ENCODE data around the gene SEMA4B.

SEMA4B gene

DNA sequence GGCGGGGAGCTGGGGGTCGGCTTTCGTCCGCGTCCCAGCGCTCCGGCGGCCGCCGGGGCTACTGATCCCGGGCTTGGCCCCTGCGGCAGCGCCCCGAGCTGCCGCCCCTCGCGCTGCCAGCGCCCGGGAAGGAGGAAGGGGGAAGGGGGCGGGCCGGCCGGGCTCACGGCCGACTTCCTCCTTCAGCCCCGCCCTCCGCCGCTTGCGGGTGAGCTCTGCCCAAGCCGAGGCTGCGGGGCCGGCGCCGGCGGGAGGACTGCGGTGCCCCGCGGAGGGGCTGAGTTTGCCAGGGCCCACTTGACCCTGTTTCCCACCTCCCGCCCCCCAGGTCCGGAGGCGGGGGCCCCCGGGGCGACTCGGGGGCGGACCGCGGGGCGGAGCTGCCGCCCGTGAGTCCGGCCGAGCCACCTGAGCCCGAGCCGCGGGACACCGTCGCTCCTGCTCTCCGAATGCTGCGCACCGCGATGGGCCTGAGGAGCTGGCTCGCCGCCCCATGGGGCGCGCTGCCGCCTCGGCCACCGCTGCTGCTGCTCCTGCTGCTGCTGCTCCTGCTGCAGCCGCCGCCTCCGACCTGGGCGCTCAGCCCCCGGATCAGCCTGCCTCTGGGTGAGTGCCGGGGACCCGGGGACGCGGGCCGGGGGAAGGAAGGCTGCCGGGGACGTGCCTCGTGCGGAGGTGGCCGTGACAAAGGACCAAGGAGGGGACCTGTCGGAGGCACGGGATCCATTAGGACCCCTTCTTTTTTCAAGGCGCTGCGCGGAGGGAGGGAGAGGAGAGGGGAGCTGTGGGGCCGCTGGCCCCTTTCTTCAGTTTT lies at the start of gene SEMA4B:
SEMA4B (plus strand) TSS at position 201 of the 814 bp plus-strand sequence; CDS start at position 450, 249 bp downstream.
- TF ChIP-seq CTCF (conservative IDR thresholded peaks at IDR 0.05; ENCODE audit: control insufficient read depth, insufficient read depth, low read depth, low read length) = no peak
- peak within 1 kb of the TSS; percentile 58 for H3K4me3 ChIP-seq (ENCODE audit: control insufficient read depth, low read depth, low read length)

DNA sequence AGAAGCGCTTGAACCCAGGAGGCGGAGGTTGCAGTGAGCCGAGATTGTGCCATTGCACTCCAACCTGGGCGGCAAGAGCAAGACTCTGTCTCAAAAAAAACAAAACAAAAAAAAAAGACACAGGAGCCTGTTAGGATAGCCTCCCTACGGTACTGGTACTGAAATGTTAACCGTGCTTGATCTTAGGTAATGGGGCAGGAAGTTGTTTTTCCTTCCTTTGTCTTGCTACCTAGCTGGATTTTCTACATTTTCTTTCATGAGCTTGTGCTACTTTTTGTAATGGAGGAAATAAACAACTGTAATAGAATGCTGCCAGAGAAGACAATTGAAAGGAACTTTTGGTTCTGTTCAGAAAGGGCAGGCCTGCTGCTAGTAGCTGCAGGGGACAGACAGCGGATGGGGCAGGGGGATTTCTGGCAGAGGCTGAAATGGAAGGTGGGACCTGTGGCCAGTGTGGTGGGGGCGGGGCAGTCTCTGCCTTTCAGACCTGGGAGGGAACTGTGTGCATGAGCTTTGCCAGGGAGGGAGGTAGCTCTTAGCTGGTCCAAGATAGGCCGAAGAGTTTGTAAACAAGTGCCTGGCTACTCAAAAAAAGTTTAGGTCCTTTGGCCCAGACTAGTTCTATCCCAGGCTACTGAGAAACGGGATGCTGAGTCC lies 49.0 kb upstream of the SEMA4B start:
- TF ChIP-seq CTCF (conservative IDR thresholded peaks at IDR 0.05; ENCODE audit: control insufficient read depth, insufficient read depth, low read depth, low read length) = no peak
- H3K4me3 ChIP-seq (ENCODE audit: control insufficient read depth, low read depth, low read length) = no peak overlapping the region
- DNase-seq (ENCODE audit: low read depth) = no peak

More for the DNA sequence above, at the start of gene SEMA4B:
- DNase-seq (ENCODE audit: low read depth) = peak; percentile 17

DNA sequence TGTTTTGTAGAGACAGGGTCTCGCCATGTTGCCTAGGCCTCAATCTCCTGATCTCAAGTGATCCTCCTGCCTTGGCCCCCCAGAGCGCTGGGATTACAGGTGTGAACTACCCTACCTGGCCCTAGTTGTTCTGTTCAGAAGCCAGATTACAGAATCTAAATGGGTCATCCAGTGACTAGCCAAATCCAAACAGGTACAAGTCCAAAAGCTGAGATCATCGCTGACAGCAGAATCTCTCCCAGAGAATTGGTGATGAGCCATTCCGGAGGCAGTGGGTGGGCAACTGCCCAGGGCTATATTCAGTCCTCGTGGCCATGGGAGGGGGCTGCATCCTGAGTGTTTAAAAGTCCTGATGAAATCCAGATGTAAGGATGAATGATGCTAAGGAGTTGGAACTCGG lies 47.5 kb upstream of the SEMA4B start:
- DNase-seq (ENCODE audit: low read depth) = peak; percentile 9
- no peak for TF ChIP-seq CTCF (conservative IDR thresholded peaks at IDR 0.05; ENCODE audit: control insufficient read depth, insufficient read depth, low read depth, low read length)
- no peak overlapping the region for H3K4me3 ChIP-seq (ENCODE audit: control insufficient read depth, low read depth, low read length)

DNA sequence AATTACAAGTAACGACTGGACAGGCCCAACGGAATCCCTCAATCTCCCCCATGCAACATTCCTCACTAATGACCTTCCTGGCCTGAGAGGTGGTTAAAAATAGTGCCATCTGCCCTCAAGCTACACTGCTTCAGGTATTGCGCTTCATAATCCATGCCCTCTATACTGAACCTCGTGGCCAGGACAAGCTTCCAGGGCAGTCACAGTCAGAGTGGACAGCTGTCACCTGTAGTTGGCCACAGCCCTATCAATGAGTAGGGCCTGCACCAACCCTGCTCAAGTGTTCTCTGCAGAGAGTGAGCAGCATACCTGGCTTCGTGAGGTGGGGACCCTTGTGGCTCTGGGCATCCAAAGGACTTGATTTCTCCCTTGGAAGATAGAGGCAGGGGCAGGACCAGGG lies 46.9 kb upstream of the SEMA4B start:
- H3K4me3 ChIP-seq (ENCODE audit: control insufficient read depth, low read depth, low read length) = no peak overlapping the region
- DNase-seq (ENCODE audit: low read depth) = no peak
- no peak for TF ChIP-seq CTCF (conservative IDR thresholded peaks at IDR 0.05; ENCODE audit: control insufficient read depth, insufficient read depth, low read depth, low read length)

DNA sequence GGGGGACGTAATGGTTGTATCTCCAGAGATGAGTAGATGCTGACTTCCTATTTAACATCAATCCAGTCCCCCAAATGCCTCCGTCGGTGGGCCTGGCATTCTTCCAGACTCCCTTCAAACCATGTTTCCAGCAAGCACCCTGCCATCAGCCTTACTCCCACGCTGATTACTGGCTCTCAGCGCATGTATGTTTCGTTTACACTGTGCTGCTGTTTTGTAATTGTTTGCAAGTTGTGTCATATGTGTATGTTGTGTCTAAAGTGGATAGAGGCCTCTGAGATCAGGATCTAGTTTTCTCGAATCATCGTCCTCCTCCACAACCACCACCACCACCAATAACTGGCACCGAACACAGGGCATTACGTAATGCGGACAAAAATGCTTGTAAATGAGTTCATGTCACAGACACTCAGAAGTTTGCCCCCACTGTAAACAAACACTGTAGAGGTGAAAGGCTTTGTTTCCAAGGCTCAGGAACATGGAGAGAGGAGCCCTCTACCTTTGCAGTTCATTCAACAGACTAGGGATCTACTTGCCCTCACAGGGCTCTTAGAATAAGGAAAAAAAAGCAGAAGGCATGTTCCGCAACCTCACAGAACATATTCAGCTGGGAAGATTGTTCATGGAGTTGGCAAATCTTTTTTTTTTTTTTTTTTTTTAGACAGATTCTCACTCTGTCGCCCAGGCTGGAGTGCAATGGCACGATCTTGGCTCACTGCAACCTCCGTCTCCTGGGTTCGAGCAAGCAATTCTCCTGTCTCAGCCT lies 46.1 kb upstream of the SEMA4B start:
- TF ChIP-seq CTCF (conservative IDR thresholded peaks at IDR 0.05; ENCODE audit: control insufficient read depth, insufficient read depth, low read depth, low read length) = no peak
- H3K4me3 ChIP-seq (ENCODE audit: control insufficient read depth, low read depth, low read length) = no peak overlapping the region
- peak; percentile 76 for DNase-seq (ENCODE audit: low read depth)

DNA sequence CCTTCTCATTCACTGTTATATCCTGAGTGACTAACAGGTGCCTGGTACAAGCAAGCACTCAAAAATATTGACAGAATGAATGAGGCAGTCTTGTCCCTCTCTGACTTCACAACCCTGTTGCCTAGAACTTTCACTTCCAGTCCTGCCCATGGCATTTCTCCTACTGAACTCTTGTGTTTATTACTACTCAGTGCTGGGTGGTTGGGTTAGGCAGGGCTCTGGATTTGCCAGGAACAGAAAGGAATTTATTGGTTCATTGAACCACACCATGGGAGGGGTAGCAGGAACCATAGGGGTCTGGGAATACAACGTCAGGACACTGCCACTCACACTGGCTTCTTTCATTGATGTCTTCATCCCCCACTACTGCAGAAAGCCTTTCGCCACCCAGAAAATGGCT lies 41.9 kb upstream of the SEMA4B start:
- no peak for TF ChIP-seq CTCF (conservative IDR thresholded peaks at IDR 0.05; ENCODE audit: control insufficient read depth, insufficient read depth, low read depth, low read length)
- no peak overlapping the region for H3K4me3 ChIP-seq (ENCODE audit: control insufficient read depth, low read depth, low read length)
- no peak for DNase-seq (ENCODE audit: low read depth)
